Measurements from ENCODE around the gene CACNA2D4.

Gene CACNA2D4

GRCh38 chr12:1906579-1906978 is 11.9 kb downstream of the CACNA2D4 start:
- Histone ChIP-seq H3K9ac (ENCODE audit: low read length) (no peak overlapping the region), H3K9me2 (replicated peaks; ENCODE audit: insufficient read depth, low read length) (no peaks in the 10 kb centered on the region), H3K79me2 (ENCODE audit: low read length) (no peaks in the 10 kb centered on the region), H3K27me3 (replicated peaks; ENCODE audit: insufficient read depth, low read length) (no peaks in the 10 kb centered on the region; the same call in 1 of the 2 replicates), H3F3A (ENCODE audit: insufficient read depth, low read length) (no peaks in the 10 kb centered on the region), H3K4me1 (ENCODE audit: low read length) (no peaks in the 10 kb centered on the region), H3K9me3 (replicated peaks; ENCODE audit: insufficient read depth, low read length) (no peaks in the 10 kb centered on the region), H4K20me1 (ENCODE audit: insufficient read depth, low read length) (no peaks in the 10 kb centered on the region), H3K27ac (ENCODE audit: low read length) (no peak overlapping the region), H3K4me2 (ENCODE audit: low read depth, low read length) (no peak overlapping the region), H2AFZ (ENCODE audit: low read length) (no peak overlapping the region), H3K4me3 (ENCODE audit: low read length) (no peak overlapping the region), H3K36me3 (replicated peaks; ENCODE audit: insufficient read depth, low read length) (no peaks in the 10 kb centered on the region)
- TF ChIP-seq, protein P1, sequence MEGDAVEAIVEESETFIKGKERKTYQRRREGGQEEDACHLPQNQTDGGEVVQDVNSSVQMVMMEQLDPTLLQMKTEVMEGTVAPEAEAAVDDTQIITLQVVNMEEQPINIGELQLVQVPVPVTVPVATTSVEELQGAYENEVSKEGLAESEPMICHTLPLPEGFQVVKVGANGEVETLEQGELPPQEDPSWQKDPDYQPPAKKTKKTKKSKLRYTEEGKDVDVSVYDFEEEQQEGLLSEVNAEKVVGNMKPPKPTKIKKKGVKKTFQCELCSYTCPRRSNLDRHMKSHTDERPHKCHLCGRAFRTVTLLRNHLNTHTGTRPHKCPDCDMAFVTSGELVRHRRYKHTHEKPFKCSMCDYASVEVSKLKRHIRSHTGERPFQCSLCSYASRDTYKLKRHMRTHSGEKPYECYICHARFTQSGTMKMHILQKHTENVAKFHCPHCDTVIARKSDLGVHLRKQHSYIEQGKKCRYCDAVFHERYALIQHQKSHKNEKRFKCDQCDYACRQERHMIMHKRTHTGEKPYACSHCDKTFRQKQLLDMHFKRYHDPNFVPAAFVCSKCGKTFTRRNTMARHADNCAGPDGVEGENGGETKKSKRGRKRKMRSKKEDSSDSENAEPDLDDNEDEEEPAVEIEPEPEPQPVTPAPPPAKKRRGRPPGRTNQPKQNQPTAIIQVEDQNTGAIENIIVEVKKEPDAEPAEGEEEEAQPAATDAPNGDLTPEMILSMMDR (IDR thresholded peaks at IDR 0.05; ENCODE audit: low read length) = no peak
- TF ChIP-seq EZH2 (optimal IDR thresholded peaks at IDR 0.05; ENCODE audit: low read depth, low read length) (no peak), EZH2phosphoT487 (IDR thresholded peaks at IDR 0.05; ENCODE audit: low read length) (no peak)
- no peak for DNase-seq

- no peaks in the 10 kb centered on the region for H3K79me2 ChIP-seq (ENCODE audit: low read length)
- no peak overlapping the region for H3K4me2 ChIP-seq (ENCODE audit: low read depth, low read length)
- TF ChIP-seq EZH2phosphoT487 (IDR thresholded peaks at IDR 0.05; ENCODE audit: low read length) (no peak), EZH2 (optimal IDR thresholded peaks at IDR 0.05; ENCODE audit: low read depth, low read length) (no peak)
- TF ChIP-seq, protein P1 (IDR thresholded peaks at IDR 0.05; ENCODE audit: low read length) = no peak
- DNase-seq = no peak
- no peaks in the 10 kb centered on the region; the same call in 1 of the 2 replicates for H3K27me3 ChIP-seq (replicated peaks; ENCODE audit: insufficient read depth, low read length)
- H3K9ac ChIP-seq (ENCODE audit: low read length) = no peak overlapping the region
- H3K4me1 ChIP-seq (ENCODE audit: low read length) = no peaks in the 10 kb centered on the region
- H3K36me3 ChIP-seq (replicated peaks; ENCODE audit: insufficient read depth, low read length) = no peaks in the 10 kb centered on the region
- no peak overlapping the region for H2AFZ ChIP-seq (ENCODE audit: low read length)
- no peaks in the 10 kb centered on the region for H3K9me2 ChIP-seq (replicated peaks; ENCODE audit: insufficient read depth, low read length)
- H3K27ac ChIP-seq (ENCODE audit: low read length) = no peak overlapping the region
- no peak overlapping the region for H3K4me3 ChIP-seq (ENCODE audit: low read length)
- no peaks in the 10 kb centered on the region for H4K20me1 ChIP-seq (ENCODE audit: insufficient read depth, low read length)
- no peaks in the 10 kb centered on the region for H3F3A ChIP-seq (ENCODE audit: insufficient read depth, low read length)
- H3K9me3 ChIP-seq (replicated peaks; ENCODE audit: insufficient read depth, low read length) = no peaks in the 10 kb centered on the region
Observed at GRCh38 chr12:1904875-1905274, 13.6 kb downstream of the CACNA2D4 start.

DNA sequence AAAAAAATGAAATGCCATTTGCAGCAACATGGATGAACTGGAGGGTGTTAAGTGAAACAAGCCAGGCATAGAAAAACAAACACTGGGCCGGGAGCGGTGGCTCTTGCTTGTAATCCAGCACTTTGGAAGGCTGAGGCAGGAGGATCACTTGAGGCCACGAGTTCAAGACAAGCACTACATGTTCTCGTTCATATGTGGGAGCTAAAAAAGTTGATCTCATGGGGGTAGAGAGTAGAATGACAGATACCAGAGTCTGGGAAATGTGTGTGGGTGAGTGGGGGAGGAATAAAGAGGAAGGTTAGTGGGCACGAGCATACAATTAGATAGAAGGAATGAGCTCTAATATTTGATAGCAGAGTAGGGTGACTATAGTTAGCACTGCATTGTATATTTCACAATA is 21.5 kb downstream of the CACNA2D4 start:
- H3K9me2 ChIP-seq (replicated peaks; ENCODE audit: insufficient read depth, low read length) = no peaks in the 10 kb centered on the region
- no peaks in the 10 kb centered on the region for H3K27me3 ChIP-seq (replicated peaks; ENCODE audit: insufficient read depth, low read length)
- no peak overlapping the region for H2AFZ ChIP-seq (ENCODE audit: low read length)
- H3K9ac ChIP-seq (ENCODE audit: low read length) = no peak overlapping the region
- no peaks in the 10 kb centered on the region for H3F3A ChIP-seq (ENCODE audit: insufficient read depth, low read length)
- H4K20me1 ChIP-seq (ENCODE audit: insufficient read depth, low read length) = no peaks in the 10 kb centered on the region
- no peak overlapping the region for H3K27ac ChIP-seq (ENCODE audit: low read length)
- TF ChIP-seq EZH2phosphoT487 (IDR thresholded peaks at IDR 0.05; ENCODE audit: low read length) = no peak
- TF ChIP-seq, protein P1 (IDR thresholded peaks at IDR 0.05; ENCODE audit: low read length) = no peak
- no peak for TF ChIP-seq EZH2 (optimal IDR thresholded peaks at IDR 0.05; ENCODE audit: low read depth, low read length)
- no peak for DNase-seq
- H3K79me2 ChIP-seq (ENCODE audit: low read length) = no peaks in the 10 kb centered on the region
- no peaks in the 10 kb centered on the region for H3K4me1 ChIP-seq (ENCODE audit: low read length)
- H3K36me3 ChIP-seq (replicated peaks; ENCODE audit: insufficient read depth, low read length) = no peaks in the 10 kb centered on the region
- no peak overlapping the region for H3K4me3 ChIP-seq (ENCODE audit: low read length)
- H3K4me2 ChIP-seq (ENCODE audit: low read depth, low read length) = no peak overlapping the region
- no peaks in the 10 kb centered on the region for H3K9me3 ChIP-seq (replicated peaks; ENCODE audit: insufficient read depth, low read length)
